GM23248 (cell line): ENCODE measurements around the gene ADCK2. TPM values are rescaled to one million over a fixed set of nuclear protein-coding genes. Genes with fewer than 3 reads are reported as not detected.

Source experiments
- DNase-seq: peaks from one replicate; pipeline ENCODE4 v3.0.0-alpha.2; 2015
- H2AFZ ChIP-seq: fragments of 200-600 bp; sonication (generic); 2 replicates; pipeline ENCODE4 v1.6.1; 2016; ENCODE audit warnings: antibody characterized with exemption
- H3F3A ChIP-seq: fragments of 200-600 bp; sonication (generic); 2 replicates; pipeline ENCODE4 v1.6.1; 2016; ENCODE audit warnings: mild to moderate bottlenecking, antibody characterized with exemption, mixed run types; ENCODE audit not compliant: insufficient read depth
- H3K27ac ChIP-seq: fragments of 200-600 bp; sonication (generic); 2 replicates; pipeline ENCODE4 v1.5.1; 2016; ENCODE audit warnings: mild to moderate bottlenecking
- H3K27me3 ChIP-seq: fragments of 200-600 bp; sonication (generic); replicated peaks from 2 replicates; pipeline ENCODE4 v1.6.1; 2016; ENCODE audit warnings: mild to moderate bottlenecking; ENCODE audit not compliant: insufficient read depth
- H3K36me3 ChIP-seq: fragments of 200-600 bp; sonication (generic); 2 replicates; pipeline ENCODE4 v1.6.1; 2016; ENCODE audit warnings: low read depth, mild to moderate bottlenecking
- H3K4me1 ChIP-seq: fragments of 200-600 bp; sonication (generic); 2 replicates; pipeline ENCODE4 v1.6.1; 2016; ENCODE audit warnings: mild to moderate bottlenecking; ENCODE audit not compliant: insufficient read depth
- H3K4me2 ChIP-seq: fragments of 200-600 bp; sonication (generic); one replicate; pipeline ENCODE4 v1.6.1; 2016; ENCODE audit warnings: mild to moderate bottlenecking; ENCODE audit not compliant: unreplicated experiment
- H3K4me3 ChIP-seq: fragments of 200-600 bp; sonication (generic); 2 replicates; pipeline ENCODE4 v1.5.1; 2016; ENCODE audit warnings: mild to moderate bottlenecking
- H3K79me2 ChIP-seq: fragments of 200-600 bp; sonication (generic); 2 replicates; pipeline ENCODE4 v1.6.1; 2016; ENCODE audit warnings: mild to moderate bottlenecking; ENCODE audit not compliant: insufficient read depth
- H3K9ac ChIP-seq: fragments of 200-600 bp; sonication (generic); 2 replicates; pipeline ENCODE4 v1.6.1; 2016; ENCODE audit warnings: mild to moderate bottlenecking
- H3K9me2 ChIP-seq: fragments of 200-600 bp; sonication (generic); 2 replicates; pipeline ENCODE4 v1.6.1; 2016; ENCODE audit warnings: mixed run types, mild to moderate bottlenecking, moderate library complexity; ENCODE audit not compliant: insufficient read depth
- H3K9me3 ChIP-seq: fragments of 200-600 bp; sonication (generic); one replicate; pipeline ENCODE4 v1.6.1; 2017; ENCODE audit warnings: low read depth
- H4K20me1 ChIP-seq: fragments of 200-600 bp; sonication (generic); 2 replicates; pipeline ENCODE4 v1.6.0; 2016; ENCODE audit not compliant: insufficient read depth
- EZH2 ChIP-seq: fragments of 200-600 bp; sonication (generic); IDR thresholded peaks from 2 replicates; pipeline ENCODE4 v1.6.1; 2018; ENCODE audit warnings: antibody characterized with exemption, mild to moderate bottlenecking; ENCODE audit not compliant: insufficient read depth, poor library complexity, severe bottlenecking
- EZH2phosphoT487 ChIP-seq: fragments of 200-600 bp; sonication (generic); IDR thresholded peaks from 2 replicates; pipeline ENCODE4 v1.6.1; 2018; ENCODE audit warnings: antibody characterized with exemption, moderate library complexity, mild to moderate bottlenecking, low read depth; ENCODE audit not compliant: insufficient read depth
- WGBS, 2 experiments: methylation state at CpG; one replicate each; pipeline ENCODE4 v1.1.6; 2015 to 2017; ENCODE audit warnings: low lambda C conversion rate in 2 of 2, low coverage in 1 of 2; ENCODE audit errors: missing lambda C conversion rate in 2 of 2; 5-methylcytosine and 5-hydroxymethylcytosine counted together
- in situ Hi-C: fragments of 300-500 bp; cut with MboI; formaldehyde crosslinking; loops from 2 replicates; pipeline ENCODE4 v1.15.0; 2020
- polyA plus RNA-seq: library from polyadenylated mRNA; unstranded; fragments of >200 nt; fragmentation: Nextera tagmentation; extraction: Ambion mirVana; gene quantifications from 2 replicates; pipeline ENCODE4 v1.2.1, GENCODE V29; 2016
- total RNA-seq: library from RNA; depleted of rRNA; stranded (reverse); fragments of >200 nt; shearing (Covaris generic); gene quantifications from 2 replicates; pipeline ENCODE4 v1.2.3, GENCODE V29; 2014

Gene ADCK2
- total and polyA plus RNA-seq, 2 experiments from 2014 or later, result 10.0 to 27.1 TPM

- H3K9me3 ChIP-seq, result no peaks in the 10 kb centered on the region
- no peaks in the 10 kb centered on the region for H3K36me3 ChIP-seq
- no peak for TF ChIP-seq EZH2
- no peak for TF ChIP-seq EZH2phosphoT487
- no peak for DNase-seq
- H3K4me2 ChIP-seq, result no peak overlapping the region
- H3K9ac ChIP-seq, result no peak overlapping the region
- peaks cover 14% of the 10 kb centered on the region; the same call in 1 of the 2 replicates for H3F3A ChIP-seq
- no peaks in the 10 kb centered on the region for H3K27me3 ChIP-seq
- no peaks in the 10 kb centered on the region for H3K79me2 ChIP-seq
- H2AFZ ChIP-seq, result no peak overlapping the region
- in situ Hi-C loops, result loop anchor here (10.0 kb wide), 1 partner anchor 111 kb away; no protein-coding TSS in a partner anchor
- no peak overlapping the region for H3K27ac ChIP-seq
- H3K9me2 ChIP-seq, result no peaks in the 10 kb centered on the region
- no peaks in the 10 kb centered on the region for H4K20me1 ChIP-seq
- H3K4me1 ChIP-seq, result peaks cover 27% of the 10 kb centered on the region
- H3K4me3 ChIP-seq, result no peak overlapping the region
- 77% methylated on average over 5 of the region's 5 CpGs for WGBS, 2 experiments
These were observed 36.9 kb upstream of the ADCK2 start for GRCh38 chr7:140635816-140636215.

GRCh38 chr7:140637400-140637799, 35.3 kb upstream of the ADCK2 start:
- no peaks in the 10 kb centered on the region for H3K36me3 ChIP-seq
- H3K9ac ChIP-seq, result no peak overlapping the region
- no peak for DNase-seq
- H3K79me2 ChIP-seq, result no peaks in the 10 kb centered on the region
- no peak overlapping the region for H3K4me2 ChIP-seq
- no peaks in the 10 kb centered on the region for H3K9me3 ChIP-seq
- in situ Hi-C loops, result loop anchor here (10.0 kb wide), 1 partner anchor 113 kb away; no protein-coding TSS in a partner anchor
- no peaks in the 10 kb centered on the region for H3K9me2 ChIP-seq
- no peaks in the 10 kb centered on the region for H4K20me1 ChIP-seq
- H3K27me3 ChIP-seq, result no peaks in the 10 kb centered on the region
- H3K4me3 ChIP-seq, result no peak overlapping the region
- H2AFZ ChIP-seq, result no peak overlapping the region
- WGBS, 2 experiments, result 69 to 76% methylated on average over 3 of the region's 3 CpGs
- no peak overlapping the region for H3K27ac ChIP-seq
- TF ChIP-seq EZH2, result no peak
- no peak for TF ChIP-seq EZH2phosphoT487
- H3K4me1 ChIP-seq, result peaks cover 22% of the 10 kb centered on the region
- peaks cover 23% of the 10 kb centered on the region for H3F3A ChIP-seq

- in situ Hi-C loops, result loop anchor here (10.0 kb wide), 1 partner anchor 113 kb away; no protein-coding TSS in a partner anchor
These were observed 34.5 kb upstream of the ADCK2 start for GRCh38 chr7:140638173-140638791.

GRCh38 chr7:140639366-140640053, 33.2 kb upstream of the ADCK2 start:
- peaks cover 23% of the 10 kb centered on the region for H3F3A ChIP-seq
- H4K20me1 ChIP-seq, result no peaks in the 10 kb centered on the region
- no peaks in the 10 kb centered on the region for H3K9me2 ChIP-seq
- H3K27ac ChIP-seq, result no peak overlapping the region
- H2AFZ ChIP-seq, result peak overlapping the region; percentile 76
- H3K4me3 ChIP-seq, result peak overlapping the region; percentile 75
- H3K4me2 ChIP-seq, result peak overlapping the region; percentile 80
- H3K9ac ChIP-seq, result peak overlapping the region; percentile 70
- peak; percentile 78 for DNase-seq
- no peaks in the 10 kb centered on the region for H3K9me3 ChIP-seq
- no peaks in the 10 kb centered on the region for H3K79me2 ChIP-seq
- no peak for TF ChIP-seq EZH2phosphoT487
- H3K36me3 ChIP-seq, result no peaks in the 10 kb centered on the region
- in situ Hi-C loops, result loop anchor here (10.0 kb wide), 1 partner anchor 115 kb away; no protein-coding TSS in a partner anchor
- H3K27me3 ChIP-seq, result no peaks in the 10 kb centered on the region
- WGBS, 2 experiments, result 4 to 6% methylated on average over 15 of the region's 15 CpGs
- H3K4me1 ChIP-seq, result peaks cover 22% of the 10 kb centered on the region

More at GRCh38 chr7:140638173-140638791, 34.5 kb upstream of the ADCK2 start:
- H3F3A ChIP-seq, result peaks cover 23% of the 10 kb centered on the region
- H3K36me3 ChIP-seq, result no peaks in the 10 kb centered on the region
- no peaks in the 10 kb centered on the region for H4K20me1 ChIP-seq
- H3K4me3 ChIP-seq, result no peak overlapping the region
- peak; percentile 84 for DNase-seq
- no peaks in the 10 kb centered on the region for H3K27me3 ChIP-seq
- no peak overlapping the region for H2AFZ ChIP-seq
- H3K4me1 ChIP-seq, result peaks cover 22% of the 10 kb centered on the region
- no peaks in the 10 kb centered on the region for H3K9me3 ChIP-seq
- H3K9ac ChIP-seq, result peak overlapping the region; percentile 70
- peak overlapping the region; percentile 21 for H3K4me2 ChIP-seq
- no peaks in the 10 kb centered on the region for H3K79me2 ChIP-seq
- TF ChIP-seq EZH2 (no peak), EZH2phosphoT487 (no peak)
- H3K9me2 ChIP-seq, result no peaks in the 10 kb centered on the region
- 24 to 30% methylated on average over 6 of the region's 6 CpGs for WGBS, 2 experiments
- peak overlapping the region; percentile 31 for H3K27ac ChIP-seq
